Astrocyte (in vitro differentiated cells and primary cell): ENCODE results near the gene SEC24A.

Experiments used
- CTCF ChIP-seq: IDR thresholded peaks from 2 replicates; pipeline ENCODE4 v1.5.1; 2011; ENCODE audit warnings: low read depth, mild to moderate bottlenecking, inconsistent platforms, low read length, moderate library complexity; ENCODE audit not compliant: insufficient read depth
- EZH2 ChIP-seq: IDR thresholded peaks from 2 replicates; pipeline ENCODE4 v1.6.1; 2012; ENCODE audit warnings: mild to moderate bottlenecking, low read length, inconsistent platforms; ENCODE audit not compliant: insufficient read depth

- TF ChIP-seq CTCF = no peak
- TF ChIP-seq EZH2 = no peak
Measured at GRCh38 chr5:134741052-134741451, 92.5 kb downstream of the SEC24A start.
